ENCODE results near the gene SPR. TPM values are rescaled to one million over a fixed set of nuclear protein-coding genes. Genes with fewer than 3 reads are reported as not detected.

Gene SPR
- total and polyA plus RNA-seq, 2 of the 13 experiments (the other 11 are each of a cell fraction or from before 2014, with no cell fraction given), result 34.0 to 96.0 TPM

GRCh38 chr2:72888438-72889202, 1.4 kb downstream of the SPR start (continued):
- peak; percentile 79 for TF ChIP-seq ZHX1 (CRISPR knock-in tag; IDR thresholded peaks at IDR 0.05; ENCODE audit: low read depth)
- TF ChIP-seq KDM4B (CRISPR knock-in tag; IDR thresholded peaks at IDR 0.05), result no peak
- peak; percentile 44 for TF ChIP-seq RXRB (CRISPR knock-in tag; IDR thresholded peaks at IDR 0.05; ENCODE audit: borderline replicate concordance)
- no peak for TF ChIP-seq ZNF12 (CRISPR knock-in tag; IDR thresholded peaks at IDR 0.05)
- no peak for TF ChIP-seq ZNF260 (CRISPR knock-in tag; IDR thresholded peaks at IDR 0.05; ENCODE audit: borderline replicate concordance, low read depth)
- no peak for TF ChIP-seq MNT (IDR thresholded peaks at IDR 0.05)
- peak; percentile 68 for TF ChIP-seq HDAC2 (CRISPR knock-in tag; IDR thresholded peaks at IDR 0.05)
- no peak for TF ChIP-seq ZNF790 (CRISPR knock-in tag; IDR thresholded peaks at IDR 0.05; ENCODE audit: borderline replicate concordance)
- TF ChIP-seq CREBL2 (CRISPR knock-in tag; IDR thresholded peaks at IDR 0.05; ENCODE audit: borderline replicate concordance), result no peak
- TF ChIP-seq RELA (CRISPR knock-in tag; IDR thresholded peaks at IDR 0.05), result no peak
- TF ChIP-seq PHF21A (CRISPR knock-in tag; IDR thresholded peaks at IDR 0.05), result peak; percentile 84
- no peak; the same call in 1 of the 2 replicates for TF ChIP-seq MIER3 (CRISPR knock-in tag; IDR thresholded peaks at IDR 0.05; ENCODE audit: borderline replicate concordance)
- TF ChIP-seq TRIM22 (IDR thresholded peaks at IDR 0.05), result no peak
- TF ChIP-seq ETS1 (CRISPR knock-in tag; IDR thresholded peaks at IDR 0.05), result no peak
- TF ChIP-seq KAT7 (CRISPR knock-in tag; IDR thresholded peaks at IDR 0.05; ENCODE audit: borderline replicate concordance), result no peak
- peak; percentile 15; the same call in 1 of the 2 replicates for TF ChIP-seq ZFX (CRISPR knock-in tag; IDR thresholded peaks at IDR 0.05; ENCODE audit: low read depth)
- TF ChIP-seq CREB1 (IDR thresholded peaks at IDR 0.05), result no peak
- TF ChIP-seq CREB1 (CRISPR knock-in tag; IDR thresholded peaks at IDR 0.05), result no peak
- TF ChIP-seq ZBTB14 (CRISPR knock-in tag; IDR thresholded peaks at IDR 0.05), result 0 out of 2 replicates have a peak, but pooled peaks have one; percentile 34
- no peak for TF ChIP-seq ZFP1 (CRISPR knock-in tag; IDR thresholded peaks at IDR 0.05)
- no peak for TF ChIP-seq DNMT3B (CRISPR knock-in tag; conservative IDR thresholded peaks at IDR 0.05)
- no peak for TF ChIP-seq ZBTB8A (CRISPR knock-in tag; IDR thresholded peaks at IDR 0.05; ENCODE audit: borderline replicate concordance, low read depth)
- TF ChIP-seq ZNF160 (CRISPR knock-in tag; IDR thresholded peaks at IDR 0.05), result no peak
